Measurements from ENCODE around the gene JMJD7. TPM values are rescaled to one million over a fixed set of nuclear protein-coding genes. Genes with fewer than 3 reads are reported as not detected.
A peak's percentile ranks its signal among the peaks of the same experiment; 100 is the strongest.

JMJD7 gene
- total RNA-seq, 4 donors from 2014 or later: 9.1 to 61.1 (median 13.1) TPM

DNA sequence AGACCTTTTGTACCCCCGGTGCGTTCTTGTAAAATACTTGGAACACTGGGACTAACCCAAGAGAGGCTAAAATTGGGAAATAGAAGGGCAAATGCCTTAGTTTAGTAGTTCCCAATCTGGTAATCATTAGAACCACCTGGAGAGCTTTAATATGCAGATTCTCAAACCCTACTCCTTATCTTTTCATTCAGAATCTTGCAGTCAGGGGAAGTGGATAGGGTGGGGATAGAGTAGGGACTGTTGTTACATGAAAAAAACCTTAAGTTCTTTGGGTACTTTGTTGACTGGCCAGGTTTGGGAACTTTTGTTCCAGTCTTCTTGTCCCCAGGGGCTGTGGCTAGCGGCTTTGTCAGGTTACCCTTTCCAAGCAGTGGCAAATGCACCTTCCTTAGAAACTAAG lies 37.7 kb upstream of the JMJD7 start:
- peaks cover 0 to 43% (median 6%) of the 10 kb centered on the region in 4 donors for H3K4me1 ChIP-seq
- no peaks in the 10 kb centered on the region for H3K36me3 ChIP-seq
- H3K9me3 ChIP-seq: no peaks in the 10 kb centered on the region
- no peak for DNase-seq
- TF ChIP-seq, protein P1, sequence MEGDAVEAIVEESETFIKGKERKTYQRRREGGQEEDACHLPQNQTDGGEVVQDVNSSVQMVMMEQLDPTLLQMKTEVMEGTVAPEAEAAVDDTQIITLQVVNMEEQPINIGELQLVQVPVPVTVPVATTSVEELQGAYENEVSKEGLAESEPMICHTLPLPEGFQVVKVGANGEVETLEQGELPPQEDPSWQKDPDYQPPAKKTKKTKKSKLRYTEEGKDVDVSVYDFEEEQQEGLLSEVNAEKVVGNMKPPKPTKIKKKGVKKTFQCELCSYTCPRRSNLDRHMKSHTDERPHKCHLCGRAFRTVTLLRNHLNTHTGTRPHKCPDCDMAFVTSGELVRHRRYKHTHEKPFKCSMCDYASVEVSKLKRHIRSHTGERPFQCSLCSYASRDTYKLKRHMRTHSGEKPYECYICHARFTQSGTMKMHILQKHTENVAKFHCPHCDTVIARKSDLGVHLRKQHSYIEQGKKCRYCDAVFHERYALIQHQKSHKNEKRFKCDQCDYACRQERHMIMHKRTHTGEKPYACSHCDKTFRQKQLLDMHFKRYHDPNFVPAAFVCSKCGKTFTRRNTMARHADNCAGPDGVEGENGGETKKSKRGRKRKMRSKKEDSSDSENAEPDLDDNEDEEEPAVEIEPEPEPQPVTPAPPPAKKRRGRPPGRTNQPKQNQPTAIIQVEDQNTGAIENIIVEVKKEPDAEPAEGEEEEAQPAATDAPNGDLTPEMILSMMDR (IDR thresholded peaks at IDR 0.05): no peak
- no peak for TF ChIP-seq POLR2A (IDR thresholded peaks at IDR 0.05)
- peak overlapping the region in 3 of 4 donors; percentile 9 to 76 (median 72) for H3K27ac ChIP-seq
- H3K27me3 ChIP-seq: no peaks in the 10 kb centered on the region
- peak overlapping the region in 1 of 4 donors; percentile 8 for H3K4me3 ChIP-seq

DNA sequence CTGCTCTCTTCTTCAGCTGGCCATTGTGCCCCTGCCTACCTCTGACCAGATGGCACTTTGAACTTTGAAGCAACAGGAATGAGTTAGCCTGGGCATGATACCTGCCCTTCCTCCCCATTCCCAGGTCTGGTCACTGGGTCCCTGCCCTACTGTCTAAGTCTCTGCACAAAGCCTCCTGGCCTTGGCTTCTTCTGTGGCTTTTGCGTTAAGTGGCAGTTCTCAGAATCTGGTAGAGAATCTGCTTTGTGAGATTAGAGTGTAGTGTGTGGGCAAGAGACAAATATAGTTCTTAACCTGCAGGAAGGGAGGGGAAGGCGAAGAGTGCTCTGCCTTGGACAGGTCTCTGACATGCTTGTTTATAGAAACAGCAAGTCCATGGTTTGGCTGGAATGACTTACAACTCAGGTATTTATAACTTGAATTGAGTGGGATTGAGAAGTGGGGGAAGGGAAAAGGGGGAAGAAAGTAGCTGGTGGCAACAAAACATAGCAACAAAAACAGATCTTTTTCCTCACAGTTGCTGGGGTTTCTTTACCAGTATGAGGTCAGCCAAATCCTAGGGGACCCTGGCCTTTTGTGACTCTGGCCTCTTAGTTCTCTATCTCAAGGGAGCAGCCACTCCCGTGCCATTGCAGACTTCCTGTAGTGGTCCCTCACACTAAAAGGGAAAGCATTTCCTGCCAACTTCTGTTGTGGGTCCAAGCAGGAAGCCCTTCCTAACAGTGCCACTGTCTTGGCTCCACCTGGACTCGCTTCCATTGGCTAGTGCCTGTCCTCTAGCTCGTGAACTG lies 36.9 kb upstream of the JMJD7 start:
- Histone ChIP-seq H3K4me1 (peaks cover 0 to 45% (median 6%) of the 10 kb centered on the region in 4 donors), H3K27me3 (no peaks in the 10 kb centered on the region), H3K9me3 (no peaks in the 10 kb centered on the region), H3K27ac (peak overlapping the region in 2 of 4 donors; percentile 72 to 76), H3K36me3 (no peaks in the 10 kb centered on the region), H3K4me3 (no peak overlapping the region)
- TF ChIP-seq, protein P1 (IDR thresholded peaks at IDR 0.05): no peak
- TF ChIP-seq POLR2A (IDR thresholded peaks at IDR 0.05): peak in 1 of 2 donors; percentile 18
- no peak for DNase-seq

DNA sequence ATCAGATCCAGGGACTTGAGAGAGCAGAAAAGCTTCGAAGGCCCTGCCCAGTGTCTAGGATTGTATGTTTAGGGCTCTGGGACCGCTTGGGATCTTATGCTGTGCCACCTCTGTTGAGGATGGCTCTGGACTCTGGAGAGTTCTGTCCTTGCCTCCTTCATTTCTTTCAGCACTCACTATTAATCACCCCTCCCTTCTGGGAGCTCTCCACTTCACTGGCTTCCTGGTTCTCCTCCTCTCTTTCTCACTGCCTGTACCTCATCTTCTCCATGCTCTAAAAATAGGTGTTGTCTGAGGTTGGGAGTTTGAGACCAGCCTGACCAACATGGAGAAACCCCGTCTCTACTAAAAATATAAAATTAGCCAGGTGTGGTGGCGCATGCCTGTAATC lies 36.4 kb upstream of the JMJD7 start:
- TF ChIP-seq POLR2A (IDR thresholded peaks at IDR 0.05): no peak
- Histone ChIP-seq H3K4me1 (peaks cover 0 to 51% (median 6%) of the 10 kb centered on the region in 4 donors), H3K36me3 (no peaks in the 10 kb centered on the region), H3K27ac (peak overlapping the region in 2 of 4 donors; percentile 72 to 76), H3K9me3 (no peaks in the 10 kb centered on the region), H3K27me3 (no peaks in the 10 kb centered on the region), H3K4me3 (no peak overlapping the region)
- no peak for DNase-seq

DNA sequence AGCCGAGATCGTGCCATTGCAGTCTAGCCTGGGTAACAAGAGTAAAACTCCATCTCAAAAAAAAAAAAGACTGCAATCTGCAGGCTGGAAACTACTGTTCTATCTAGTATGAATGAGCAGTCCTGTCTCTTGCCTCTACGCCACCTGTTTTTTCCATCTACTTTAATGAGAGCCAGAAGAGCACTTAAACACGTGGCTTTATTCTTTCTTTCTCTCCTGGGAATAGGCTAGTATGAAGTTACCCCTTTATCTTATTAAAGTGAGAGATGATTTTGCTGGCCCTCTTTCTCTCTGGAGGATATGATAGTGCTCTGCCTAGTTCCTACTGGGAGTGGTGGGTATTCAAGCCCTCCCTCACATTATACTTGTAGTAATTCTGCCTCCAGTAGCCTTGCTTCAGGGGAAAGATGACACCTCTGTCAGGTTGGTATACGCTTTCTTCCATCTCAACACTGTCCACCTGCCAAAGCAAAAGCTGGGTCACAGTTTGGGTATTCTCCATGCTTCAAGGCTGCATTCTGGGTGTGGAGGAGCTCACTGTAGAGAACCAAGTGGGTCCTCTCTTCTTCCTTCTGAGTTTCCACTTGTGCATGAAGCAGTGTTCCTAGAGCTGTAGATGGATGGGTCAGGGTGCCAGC lies 35.8 kb upstream of the JMJD7 start:
- DNase-seq: no peak
- Histone ChIP-seq H3K4me3 (no peak overlapping the region), H3K4me1 (peaks cover 0 to 57% (median 6%) of the 10 kb centered on the region in 4 donors), H3K9me3 (no peaks in the 10 kb centered on the region), H3K27ac (peak overlapping the region in 1 of 4 donors; percentile 76), H3K27me3 (no peaks in the 10 kb centered on the region), H3K36me3 (no peaks in the 10 kb centered on the region)
- TF ChIP-seq, protein P1 (IDR thresholded peaks at IDR 0.05): no peak
- no peak for TF ChIP-seq POLR2A (IDR thresholded peaks at IDR 0.05)

DNA sequence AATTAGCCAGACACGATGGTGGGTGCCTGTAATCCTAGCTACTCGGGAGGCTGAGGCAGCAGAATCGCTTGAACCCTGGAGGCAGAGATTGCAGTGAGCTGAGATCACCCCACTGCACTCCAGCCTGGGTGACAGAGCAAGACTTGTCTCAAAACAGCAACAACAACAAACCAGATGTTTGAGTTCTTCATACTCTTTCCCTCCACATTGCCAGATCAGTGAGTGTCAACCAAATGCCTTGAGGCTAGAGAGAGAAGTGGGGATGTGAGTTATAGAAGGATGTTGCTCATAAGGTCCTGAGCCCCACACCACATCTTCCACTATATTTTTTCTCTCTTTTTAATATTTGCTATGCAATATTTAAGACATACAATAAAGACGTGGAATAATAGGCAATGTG lies 33.8 kb upstream of the JMJD7 start:
- no peak for DNase-seq
- Histone ChIP-seq H3K4me1 (peaks cover 0 to 47% (median 4%) of the 10 kb centered on the region in 4 donors), H3K4me3 (no peak overlapping the region), H3K36me3 (no peaks in the 10 kb centered on the region), H3K27me3 (no peaks in the 10 kb centered on the region), H3K9me3 (no peaks in the 10 kb centered on the region), H3K27ac (no peak overlapping the region)
- TF ChIP-seq, protein P1 (IDR thresholded peaks at IDR 0.05): no peak
- no peak for TF ChIP-seq POLR2A (IDR thresholded peaks at IDR 0.05)

Data from Peyer's patch (tissue), 4 donors.